Esophagus (tissue), 2 donors: ENCODE measurements around the gene TSC22D3. TPM values are rescaled to one million over a fixed set of nuclear protein-coding genes. Genes with fewer than 3 reads are reported as not detected.

Source experiments
- H3K27ac ChIP-seq, 2 donors: one replicate each; pipeline ENCODE4 v1.5.1; 2013; ENCODE audit warnings: low read depth in 2 of 2, mild to moderate bottlenecking in 2 of 2, inconsistent platforms in 1 of 2, low read length in 1 of 2, moderate library complexity in 1 of 2
- H3K27me3 ChIP-seq, 2 donors: one replicate each; pipeline ENCODE4 v1.6.1; 2013; ENCODE audit warnings: low read length in 2 of 2, control low read depth in 1 of 2, mild to moderate bottlenecking in 1 of 2; ENCODE audit not compliant: insufficient read depth in 2 of 2, control insufficient read depth in 1 of 2
- H3K36me3 ChIP-seq, 2 donors: one replicate each; pipeline ENCODE4 v1.6.1; 2013; ENCODE audit warnings: low read length in 1 of 2; ENCODE audit not compliant: control insufficient read depth in 2 of 2, insufficient read depth in 2 of 2
- H3K4me1 ChIP-seq, 2 donors: one replicate each; pipeline ENCODE4 v1.6.1; 2013; ENCODE audit warnings: low read length in 1 of 2; ENCODE audit not compliant: control insufficient read depth in 2 of 2, insufficient read depth in 2 of 2
- H3K4me3 ChIP-seq, 2 donors: one replicate each; pipeline ENCODE4 v1.5.1; 2013; ENCODE audit warnings: low read length in 2 of 2, mild to moderate bottlenecking in 2 of 2, low read depth in 1 of 2, moderate library complexity in 1 of 2
- H3K9me3 ChIP-seq, 2 donors: one replicate each; pipeline ENCODE4 v1.6.1; 2013; ENCODE audit warnings: mild to moderate bottlenecking in 2 of 2, low read depth in 1 of 2, low read length in 1 of 2, moderate library complexity in 1 of 2; ENCODE audit not compliant: control insufficient read depth in 2 of 2, insufficient read depth in 1 of 2
- WGBS, 2 donors: extraction: QIAGEN DNeasy Blood & Tissue Kit; methylation state at CpG; one replicate each; pipeline ENCODE4 v1.1.7; 2013; 5-methylcytosine and 5-hydroxymethylcytosine counted together
- polyA plus RNA-seq, 2 donors: library from polyadenylated mRNA; stranded (reverse); fragments of 200-250 nt; gene quantifications; one replicate each; pipeline ENCODE4 v1.2.3, GENCODE V29; 2013
- donor health status: healthy with polysubstance abuse.
- donor health status: Bipolar disorder and iron deficiency.

Gene TSC22D3
- polyA plus RNA-seq, 2 donors, result 62.5 to 64.5 TPM

DNA sequence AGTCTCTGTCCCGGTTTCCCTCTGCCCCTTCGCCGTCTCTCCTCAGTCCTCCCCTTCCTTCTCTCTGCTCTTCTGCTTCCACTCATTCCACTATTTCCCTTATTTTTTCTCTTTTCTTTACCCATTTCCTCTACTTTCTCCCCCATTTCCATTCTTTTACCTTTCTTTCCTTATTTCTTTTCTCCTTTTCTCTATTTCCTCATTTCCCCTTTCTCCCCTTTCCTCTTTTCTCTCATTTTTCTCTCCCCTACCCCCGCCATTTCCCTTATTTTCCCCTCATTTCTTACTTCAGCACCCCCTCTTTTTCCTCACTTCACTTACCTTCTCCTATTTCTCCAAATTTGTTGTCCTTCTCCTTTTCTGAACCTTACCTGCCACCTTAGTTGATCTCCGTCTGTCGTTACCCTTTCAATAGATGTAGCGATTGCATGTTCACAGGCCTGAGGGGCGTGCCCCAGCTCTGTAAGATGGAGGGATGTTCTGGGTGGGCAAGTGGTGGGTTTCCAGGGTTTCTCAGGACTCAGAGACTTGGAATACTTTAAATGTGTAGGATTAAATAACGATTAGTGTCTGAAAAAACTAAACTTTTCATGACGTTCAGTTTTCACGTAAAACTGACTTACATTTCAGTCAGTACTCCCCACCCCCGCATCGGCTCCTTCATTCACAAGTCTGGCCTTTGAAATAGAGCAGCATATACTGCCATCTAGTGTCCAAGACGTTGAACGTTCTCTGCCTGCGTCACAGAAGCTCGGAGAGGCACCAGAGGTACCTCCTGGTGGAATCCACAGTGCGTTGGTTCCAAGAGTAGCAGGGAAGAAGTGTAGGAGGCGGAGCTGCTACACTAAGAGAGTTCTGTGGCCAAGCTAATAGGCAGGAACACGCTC is 1.3 kb upstream of the TSC22D3 start:
- WGBS, 2 donors, result 5 to 13% methylated on average over 20 of the region's 20 CpGs
- no peaks in the 10 kb centered on the region for H3K9me3 ChIP-seq
- peaks cover 0 to 5% of the 10 kb centered on the region in 2 donors for H3K4me1 ChIP-seq
- H3K27ac ChIP-seq, result peak overlapping the region; percentile 84 to 92
- H3K27me3 ChIP-seq, result no peaks in the 10 kb centered on the region
- peak overlapping the region; percentile 36 to 65 for H3K4me3 ChIP-seq
- no peaks in the 10 kb centered on the region for H3K36me3 ChIP-seq

GRCh38 chrX:107775000-107775733 is 420 bp downstream of the TSC22D3 start:
- Histone ChIP-seq H3K9me3 (no peaks in the 10 kb centered on the region), H3K4me1 (peaks cover 0 to 5% of the 10 kb centered on the region in 2 donors), H3K27me3 (no peaks in the 10 kb centered on the region), H3K27ac (peak overlapping the region; percentile 84 to 92), H3K4me3 (peak overlapping the region; percentile 36 to 65), H3K36me3 (no peaks in the 10 kb centered on the region)
- WGBS, 2 donors, result 6 to 24% methylated on average over 36 to 40 of the region's 40 CpGs

- WGBS, 2 donors, result 54 to 63% methylated on average over 9 of the region's 9 CpGs
- H3K4me3 ChIP-seq, result peak overlapping the region; percentile 23 to 36
- peaks cover 0 to 5% of the 10 kb centered on the region in 2 donors for H3K4me1 ChIP-seq
- no peaks in the 10 kb centered on the region for H3K9me3 ChIP-seq
- H3K27ac ChIP-seq, result peak overlapping the region; percentile 14 to 70
- H3K36me3 ChIP-seq, result no peaks in the 10 kb centered on the region
- no peaks in the 10 kb centered on the region for H3K27me3 ChIP-seq
These were observed 1.6 kb downstream of the TSC22D3 start for GRCh38 chrX:107773906-107774435.

- no peaks in the 10 kb centered on the region for H3K9me3 ChIP-seq
- H3K36me3 ChIP-seq, result no peaks in the 10 kb centered on the region
- 48 to 55% methylated on average over 8 of the region's 8 CpGs for WGBS, 2 donors
- H3K4me1 ChIP-seq, result peaks cover 0 to 5% of the 10 kb centered on the region in 2 donors
- H3K27ac ChIP-seq, result peak overlapping the region in 1 of 2 donors; percentile 29
- H3K27me3 ChIP-seq, result no peaks in the 10 kb centered on the region
- H3K4me3 ChIP-seq, result no peak overlapping the region
These were observed 2.4 kb downstream of the TSC22D3 start for GRCh38 chrX:107773206-107773605.

DNA sequence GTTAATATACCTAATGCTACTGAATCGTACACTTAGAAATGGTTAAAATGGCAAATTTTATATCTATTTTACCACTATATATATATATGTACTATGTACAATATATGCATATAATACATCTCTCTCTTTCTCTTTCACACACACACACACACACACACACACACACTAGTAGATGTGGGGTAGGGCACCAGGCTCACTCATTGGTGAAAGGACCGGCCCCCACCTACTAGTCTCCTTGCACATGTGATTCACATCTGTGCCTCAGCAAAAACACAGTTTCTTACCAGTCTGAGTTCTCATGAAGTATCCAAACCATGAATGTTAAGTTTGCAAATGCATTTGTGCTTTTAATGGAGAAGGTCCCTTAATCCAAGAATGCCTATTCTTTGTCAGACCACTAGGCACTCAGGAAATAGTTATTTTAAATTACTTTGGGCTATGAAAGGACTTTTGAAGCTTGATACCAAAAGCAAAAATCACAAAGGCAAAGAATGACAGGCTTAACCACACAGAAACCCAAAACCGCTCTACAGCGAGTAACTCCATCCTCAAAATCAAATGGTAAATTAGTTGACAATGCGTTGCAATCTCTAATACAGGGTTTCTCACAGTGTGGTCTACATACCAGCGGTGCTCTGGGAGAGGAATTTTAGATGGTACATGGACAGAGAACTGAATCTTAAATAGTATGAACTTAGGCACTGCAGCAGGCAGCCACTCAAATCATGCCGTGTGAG is 5.8 kb downstream of the TSC22D3 start:
- Histone ChIP-seq H3K27me3 (no peaks in the 10 kb centered on the region), H3K4me1 (peaks cover 2 to 5% of the 10 kb centered on the region in 2 donors), H3K36me3 (no peaks in the 10 kb centered on the region), H3K4me3 (no peak overlapping the region), H3K9me3 (no peaks in the 10 kb centered on the region), H3K27ac (no peak overlapping the region)
- WGBS, 2 donors, result 85 to 95% methylated on average over 7 of the region's 7 CpGs

- Histone ChIP-seq H3K4me1 (peaks cover 2 to 3% of the 10 kb centered on the region in 2 donors), H3K36me3 (no peaks in the 10 kb centered on the region), H3K27ac (no peak overlapping the region), H3K4me3 (no peak overlapping the region), H3K27me3 (no peaks in the 10 kb centered on the region), H3K9me3 (no peaks in the 10 kb centered on the region)
- 77 to 93% methylated on average over 3 of the region's 3 CpGs for WGBS, 2 donors
These were observed 7.5 kb downstream of the TSC22D3 start for GRCh38 chrX:107768051-107768450.

GRCh38 chrX:107766470-107767150 is 9.0 kb downstream of the TSC22D3 start:
- Histone ChIP-seq H3K27ac (peak overlapping the region; percentile 36 to 71), H3K4me3 (no peak overlapping the region), H3K36me3 (no peaks in the 10 kb centered on the region), H3K27me3 (no peaks in the 10 kb centered on the region), H3K9me3 (no peaks in the 10 kb centered on the region), H3K4me1 (peaks cover 2 to 4% of the 10 kb centered on the region in 2 donors)
- 35 to 67% methylated on average over 8 of the region's 8 CpGs for WGBS, 2 donors

DNA sequence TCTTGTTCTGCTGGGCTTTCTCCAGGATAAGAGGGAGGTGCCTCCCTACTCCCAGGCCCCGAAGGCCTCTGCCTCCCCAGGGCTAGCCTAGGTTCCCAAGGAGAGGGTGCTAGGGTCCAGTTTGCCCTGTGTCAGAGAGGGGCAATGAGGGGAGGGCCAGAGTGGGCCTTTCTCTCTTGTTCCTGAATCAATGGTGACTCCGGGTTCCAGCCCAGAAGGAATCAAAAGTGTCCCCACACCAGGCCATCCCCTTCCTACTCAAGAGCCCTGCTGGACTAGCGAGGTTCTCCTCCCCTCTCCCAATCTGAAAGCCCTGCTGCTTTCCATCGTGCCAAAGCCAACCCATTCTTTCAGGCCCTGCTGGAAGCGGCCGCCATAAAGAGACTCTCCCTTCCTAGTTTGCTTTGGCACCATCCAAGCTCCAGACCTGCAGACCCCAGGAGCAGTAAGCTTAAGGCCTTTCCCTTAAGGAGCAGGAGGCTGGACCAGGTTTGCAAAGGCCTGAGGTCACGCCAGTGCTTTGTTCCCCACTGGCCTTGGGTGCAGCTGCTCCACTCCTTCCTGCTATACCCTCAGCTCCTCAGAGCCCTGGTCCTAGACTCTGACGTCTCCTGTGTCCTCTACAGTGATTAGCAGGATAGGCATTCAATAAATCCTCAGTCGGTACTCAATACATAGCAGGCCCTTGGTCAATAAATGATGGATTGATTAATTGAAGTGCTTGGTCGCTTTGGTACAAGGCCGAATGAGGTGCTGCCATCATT is 10.6 kb downstream of the TSC22D3 start:
- Histone ChIP-seq H3K4me3 (no peak overlapping the region), H3K27me3 (no peaks in the 10 kb centered on the region), H3K36me3 (no peaks in the 10 kb centered on the region), H3K27ac (no peak overlapping the region), H3K9me3 (no peaks in the 10 kb centered on the region), H3K4me1 (peaks cover 2 to 6% of the 10 kb centered on the region in 2 donors)
- WGBS, 2 donors, result 79 to 96% methylated on average over 11 of the region's 11 CpGs
